ENCODE results near the gene GIT2. TPM values are rescaled to one million over a fixed set of nuclear protein-coding genes. Genes with fewer than 3 reads are reported as not detected.

GIT2 gene
- total RNA-seq, 2 donors from 2014 or later: 27.0 to 27.9 TPM

- no peak overlapping the region for H3K27ac ChIP-seq (ENCODE audit: low read depth, low read length)
- H3K36me3 ChIP-seq (ENCODE audit: control insufficient read depth, insufficient read depth, low read length): peaks cover 23% of the 10 kb centered on the region
- Mint-ChIP-seq H3K27me3 (ENCODE audit: insufficient read depth) (no peaks in the 10 kb centered on the region), H3K4me1 (no peaks in the 10 kb centered on the region), H3K4me3 (no peak overlapping the region), H3K27ac (no peak overlapping the region), H3K9me3 (peaks cover 2% of the 10 kb centered on the region), H3K36me3 (ENCODE audit: low read depth) (peaks cover 15% of the 10 kb centered on the region)
- H3K9me3 ChIP-seq (ENCODE audit: control insufficient read depth, low read length): no peaks in the 10 kb centered on the region
- no peaks in the 10 kb centered on the region for H3K4me1 ChIP-seq (ENCODE audit: control insufficient read depth, insufficient read depth, low read length)
- H3K4me3 ChIP-seq (ENCODE audit: low read length): no peak overlapping the region
- no peak overlapping the region for H3K9ac ChIP-seq (ENCODE audit: extremely low read depth, low read length, poor library complexity, severe bottlenecking)
- TF ChIP-seq, protein P1, sequence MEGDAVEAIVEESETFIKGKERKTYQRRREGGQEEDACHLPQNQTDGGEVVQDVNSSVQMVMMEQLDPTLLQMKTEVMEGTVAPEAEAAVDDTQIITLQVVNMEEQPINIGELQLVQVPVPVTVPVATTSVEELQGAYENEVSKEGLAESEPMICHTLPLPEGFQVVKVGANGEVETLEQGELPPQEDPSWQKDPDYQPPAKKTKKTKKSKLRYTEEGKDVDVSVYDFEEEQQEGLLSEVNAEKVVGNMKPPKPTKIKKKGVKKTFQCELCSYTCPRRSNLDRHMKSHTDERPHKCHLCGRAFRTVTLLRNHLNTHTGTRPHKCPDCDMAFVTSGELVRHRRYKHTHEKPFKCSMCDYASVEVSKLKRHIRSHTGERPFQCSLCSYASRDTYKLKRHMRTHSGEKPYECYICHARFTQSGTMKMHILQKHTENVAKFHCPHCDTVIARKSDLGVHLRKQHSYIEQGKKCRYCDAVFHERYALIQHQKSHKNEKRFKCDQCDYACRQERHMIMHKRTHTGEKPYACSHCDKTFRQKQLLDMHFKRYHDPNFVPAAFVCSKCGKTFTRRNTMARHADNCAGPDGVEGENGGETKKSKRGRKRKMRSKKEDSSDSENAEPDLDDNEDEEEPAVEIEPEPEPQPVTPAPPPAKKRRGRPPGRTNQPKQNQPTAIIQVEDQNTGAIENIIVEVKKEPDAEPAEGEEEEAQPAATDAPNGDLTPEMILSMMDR (conservative IDR thresholded peaks at IDR 0.05): no peak
- WGBS, 2 experiments (ENCODE audit: insufficient coverage in 1 of 2, insufficient read length in 1 of 2): 96 to 100% methylated on average over 3 to 4 of the region's 4 CpGs
- no peak for DNase-seq
- no peaks in the 10 kb centered on the region for H3K27me3 ChIP-seq (ENCODE audit: control insufficient read depth, insufficient read depth, low read length, poor library complexity, severe bottlenecking)
Measured at GRCh38 chr12:110006115-110006514, 9.9 kb upstream of the GIT2 start.

GRCh38 chr12:110005319-110005973 is 9.3 kb upstream of the GIT2 start:
- H3K4me3 Mint-ChIP-seq: no peak overlapping the region
- H3K27ac Mint-ChIP-seq: no peak overlapping the region
- Histone ChIP-seq H3K4me3 (ENCODE audit: low read length) (no peak overlapping the region), H3K36me3 (ENCODE audit: control insufficient read depth, insufficient read depth, low read length) (peaks cover 23% of the 10 kb centered on the region), H3K9me3 (ENCODE audit: control insufficient read depth, low read length) (no peaks in the 10 kb centered on the region), H3K27ac (ENCODE audit: low read depth, low read length) (no peak overlapping the region), H3K9ac (ENCODE audit: extremely low read depth, low read length, poor library complexity, severe bottlenecking) (no peak overlapping the region), H3K4me1 (ENCODE audit: control insufficient read depth, insufficient read depth, low read length) (no peaks in the 10 kb centered on the region), H3K27me3 (ENCODE audit: control insufficient read depth, insufficient read depth, low read length, poor library complexity, severe bottlenecking) (no peaks in the 10 kb centered on the region)
- 90 to 94% methylated on average over 2 to 7 of the region's 7 CpGs for WGBS, 2 experiments (ENCODE audit: insufficient coverage in 1 of 2, insufficient read length in 1 of 2)
- DNase-seq: no peak
- no peaks in the 10 kb centered on the region for H3K27me3 Mint-ChIP-seq (ENCODE audit: insufficient read depth)
- H3K4me1 Mint-ChIP-seq: peaks cover 3% of the 10 kb centered on the region
- H3K9me3 Mint-ChIP-seq: peaks cover 2% of the 10 kb centered on the region
- peaks cover 15% of the 10 kb centered on the region for H3K36me3 Mint-ChIP-seq (ENCODE audit: low read depth)
- TF ChIP-seq, protein P1 (conservative IDR thresholded peaks at IDR 0.05): no peak

DNA sequence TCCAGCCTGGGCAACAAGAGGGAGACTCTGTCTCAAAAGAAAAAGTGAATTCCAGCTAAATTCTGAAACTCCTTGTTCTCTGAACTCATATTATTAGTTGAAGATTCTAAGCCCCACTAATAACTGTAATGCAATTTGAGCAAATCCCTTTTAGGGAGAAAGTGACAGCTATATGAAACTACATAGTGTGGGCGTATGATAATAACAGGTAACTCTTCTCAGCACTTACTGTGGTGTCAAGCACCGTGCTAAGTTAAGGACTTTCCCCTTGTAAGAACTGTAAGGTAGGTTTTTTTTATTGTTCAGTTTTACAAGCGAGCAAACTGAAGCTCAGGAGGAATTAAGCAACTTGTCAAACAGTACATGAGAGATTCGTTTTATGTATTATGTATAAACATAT is 8.4 kb upstream of the GIT2 start:
- 94 to 95% methylated on average over 2 to 3 of the region's 4 CpGs for WGBS, 2 experiments (ENCODE audit: insufficient coverage in 1 of 2, insufficient read length in 1 of 2)
- Histone ChIP-seq H3K27ac (ENCODE audit: low read depth, low read length) (no peak overlapping the region), H3K9ac (ENCODE audit: extremely low read depth, low read length, poor library complexity, severe bottlenecking) (no peak overlapping the region), H3K9me3 (ENCODE audit: control insufficient read depth, low read length) (no peaks in the 10 kb centered on the region), H3K27me3 (ENCODE audit: control insufficient read depth, insufficient read depth, low read length, poor library complexity, severe bottlenecking) (no peaks in the 10 kb centered on the region), H3K4me3 (ENCODE audit: low read length) (no peak overlapping the region), H3K4me1 (ENCODE audit: control insufficient read depth, insufficient read depth, low read length) (no peaks in the 10 kb centered on the region), H3K36me3 (ENCODE audit: control insufficient read depth, insufficient read depth, low read length) (peaks cover 23% of the 10 kb centered on the region)
- Mint-ChIP-seq H3K9me3 (peaks cover 2% of the 10 kb centered on the region), H3K27ac (no peak overlapping the region), H3K4me1 (peaks cover 9% of the 10 kb centered on the region), H3K36me3 (ENCODE audit: low read depth) (peaks cover 15% of the 10 kb centered on the region), H3K4me3 (no peak overlapping the region), H3K27me3 (ENCODE audit: insufficient read depth) (no peaks in the 10 kb centered on the region)
- TF ChIP-seq, protein P1 (conservative IDR thresholded peaks at IDR 0.05): no peak
- no peak for DNase-seq

Measured in endodermal cell (in vitro differentiated cells).